NCI-H82 treated with DMSO at 0.1 percent for 48 hours (cell line): ENCODE data around the gene SFR1.
A peak's percentile ranks its signal among the peaks of the same experiment; 100 is the strongest.

Experiments used
- DNase-seq: peaks from one replicate; lab custom pipeline; 2025; ENCODE audit not compliant: unreplicated experiment; lab: John Stamatoyannopoulos, UW

Gene SFR1, protein sequence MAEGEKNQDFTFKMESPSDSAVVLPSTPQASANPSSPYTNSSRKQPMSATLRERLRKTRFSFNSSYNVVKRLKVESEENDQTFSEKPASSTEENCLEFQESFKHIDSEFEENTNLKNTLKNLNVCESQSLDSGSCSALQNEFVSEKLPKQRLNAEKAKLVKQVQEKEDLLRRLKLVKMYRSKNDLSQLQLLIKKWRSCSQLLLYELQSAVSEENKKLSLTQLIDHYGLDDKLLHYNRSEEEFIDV

DNA sequence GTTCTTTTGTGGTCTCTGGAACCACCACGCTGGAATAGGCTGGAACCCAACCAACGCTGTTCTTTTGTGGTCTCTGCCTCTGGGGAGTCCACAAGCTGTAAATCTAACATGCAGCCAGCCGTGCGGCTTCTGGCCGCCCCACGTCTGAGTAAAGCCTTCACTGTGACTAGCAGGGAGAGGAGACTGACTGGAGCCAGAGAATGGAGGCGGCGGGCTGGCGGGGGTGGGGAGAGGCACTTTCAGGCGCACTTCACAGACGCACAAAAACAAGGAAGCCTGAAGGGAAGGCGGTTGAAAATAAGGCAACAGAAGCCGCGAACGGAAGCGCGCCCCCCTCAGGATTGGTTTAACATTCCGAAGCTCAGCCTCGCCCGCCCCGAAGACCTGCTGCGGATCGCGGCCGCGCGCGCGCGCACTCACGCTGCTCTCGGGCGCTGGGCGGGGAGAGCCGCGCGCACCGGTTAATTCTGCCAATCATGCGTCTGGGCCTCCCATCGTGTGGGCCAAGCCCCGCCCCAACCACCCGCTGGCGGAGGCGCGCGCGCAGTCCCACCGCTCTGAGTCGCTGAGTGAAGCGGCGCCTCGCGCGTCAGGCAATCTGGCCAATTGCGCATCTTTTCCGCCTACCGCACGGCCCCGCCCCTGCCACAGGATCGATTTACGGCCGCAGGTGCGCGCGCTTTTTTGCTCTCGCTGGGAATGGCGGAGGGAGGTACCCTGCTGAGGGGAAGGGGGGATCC lies at the start of gene SFR1:
Gene SFR1 (plus strand): TSS at position 687 of the 740 bp plus-strand sequence. CDS start 13 bp downstream, at position 700.
- peak; percentile 92 for DNase-seq

DNA sequence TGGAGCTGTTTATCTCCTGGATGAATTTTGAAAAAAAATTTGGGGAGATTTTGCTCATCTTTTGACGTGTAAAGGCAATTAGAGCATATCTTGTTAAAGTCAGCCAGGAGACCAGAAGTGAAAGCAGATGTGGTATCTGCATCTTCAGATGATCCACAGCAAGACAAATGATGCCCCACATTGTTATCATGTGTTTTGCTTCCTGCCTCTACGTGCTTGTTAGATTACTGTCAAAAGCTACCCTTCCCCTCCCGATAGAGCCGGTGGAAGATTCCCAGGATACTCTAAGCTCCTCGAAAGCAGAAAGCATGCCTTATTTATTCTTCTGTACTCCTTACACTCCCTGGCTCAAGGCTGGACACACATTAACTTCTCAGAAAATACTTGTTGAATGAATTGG lies 49.2 kb upstream of the SFR1 start:
- no peak for DNase-seq

DNA sequence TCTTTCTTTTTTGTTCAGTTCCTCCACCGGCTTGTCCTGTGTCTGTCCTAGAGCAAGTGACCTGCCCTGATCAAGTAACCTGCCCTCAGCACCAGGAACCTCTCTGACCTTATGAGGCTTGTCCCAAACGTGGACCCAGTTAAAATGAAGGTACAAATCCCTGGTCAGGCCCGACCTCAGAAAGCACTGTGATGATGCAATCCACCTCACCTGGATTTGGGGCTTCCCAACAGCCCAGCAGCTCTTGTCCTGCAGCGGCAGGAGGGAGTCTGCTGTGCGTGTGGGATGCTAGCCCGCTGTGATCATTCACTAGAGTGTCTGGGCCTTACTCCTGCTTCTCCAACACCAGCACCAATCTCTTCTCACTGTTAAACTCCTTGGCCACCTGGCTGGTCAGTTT lies 47.5 kb upstream of the SFR1 start:
- no peak for DNase-seq

DNA sequence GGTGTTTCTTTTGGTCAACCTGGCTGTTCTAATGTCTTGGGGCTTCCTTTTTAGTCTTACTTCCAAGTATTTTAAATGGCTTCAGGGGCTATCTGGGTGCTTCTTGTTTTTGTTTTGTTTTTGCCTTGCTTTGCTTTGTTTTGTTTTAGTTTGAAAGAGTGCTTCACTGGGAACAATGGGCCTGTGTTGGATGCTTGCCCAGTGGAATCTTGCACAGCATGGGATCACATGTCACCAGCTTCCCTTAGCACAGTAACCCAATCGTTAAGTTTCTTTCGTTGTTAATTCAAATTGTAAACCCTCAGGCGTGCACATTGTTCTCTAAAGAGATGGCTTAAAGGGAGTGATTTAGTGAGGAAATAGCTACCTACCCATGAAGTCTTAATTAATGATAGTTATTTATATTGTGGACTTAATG lies 45.2 kb upstream of the SFR1 start:
- DNase-seq = no peak

DNA sequence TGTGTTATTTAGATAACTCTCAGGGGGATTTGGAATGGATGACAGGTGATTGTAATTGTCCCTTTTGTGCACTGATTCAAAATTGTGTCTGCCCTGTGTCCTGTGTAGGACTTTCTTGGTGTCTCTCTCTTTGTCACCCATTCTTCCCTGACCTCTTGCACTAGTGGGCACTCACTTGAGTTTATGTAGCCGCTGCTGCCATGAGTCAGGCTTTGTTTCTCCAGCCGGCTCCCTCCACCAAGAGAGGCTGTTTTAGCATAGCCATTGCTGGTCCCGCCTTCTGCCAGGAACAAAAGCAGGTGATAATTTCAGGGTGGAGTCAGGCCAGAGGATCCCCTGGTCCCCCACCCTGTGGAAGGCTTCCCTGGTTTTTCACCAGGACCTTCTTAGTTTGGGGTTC lies 44.7 kb upstream of the SFR1 start:
- DNase-seq = no peak

DNA sequence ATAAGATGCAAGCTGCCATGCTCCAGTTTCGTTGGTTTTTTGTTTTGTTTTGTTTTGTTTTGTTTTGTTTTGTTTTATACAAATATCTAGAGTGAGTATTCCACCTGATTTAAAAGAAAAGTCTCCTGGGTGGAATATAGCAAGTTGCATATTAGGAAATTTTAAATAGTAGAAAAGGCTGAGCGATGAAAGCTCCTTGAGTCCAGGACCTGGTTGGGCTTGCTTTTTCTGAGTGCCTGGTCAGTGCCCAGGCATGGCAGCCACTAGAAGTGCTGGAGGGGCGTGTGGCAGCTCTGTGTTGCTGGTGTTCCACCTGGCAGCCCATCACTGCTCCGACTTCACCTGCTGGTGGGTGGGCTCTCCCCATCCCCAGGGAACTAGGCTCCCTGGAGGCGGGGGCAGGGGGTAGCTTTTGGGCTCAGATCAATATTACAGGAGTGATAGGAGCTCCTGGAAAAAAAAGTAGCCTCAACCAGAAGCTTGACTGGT lies 44.3 kb upstream of the SFR1 start:
- DNase-seq = no peak

DNA sequence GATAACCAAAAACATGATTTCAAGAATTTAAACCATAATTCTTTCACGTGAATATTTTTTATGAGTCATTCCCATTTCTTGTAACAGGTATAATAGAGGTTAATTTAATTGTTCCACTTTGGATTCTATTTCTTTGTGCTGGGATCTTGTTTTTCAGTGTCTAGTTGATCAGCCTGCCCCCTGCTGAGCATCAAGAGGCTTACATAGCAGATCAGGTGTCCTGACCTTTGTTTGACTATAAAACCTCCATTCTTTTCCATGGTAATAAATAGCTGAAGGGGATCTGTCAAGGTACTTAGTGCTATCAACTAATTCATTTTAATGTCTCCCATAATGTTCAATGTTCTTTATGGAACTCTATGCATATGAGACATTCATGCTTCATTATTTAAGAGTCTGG lies 41.2 kb upstream of the SFR1 start:
- no peak for DNase-seq

DNA sequence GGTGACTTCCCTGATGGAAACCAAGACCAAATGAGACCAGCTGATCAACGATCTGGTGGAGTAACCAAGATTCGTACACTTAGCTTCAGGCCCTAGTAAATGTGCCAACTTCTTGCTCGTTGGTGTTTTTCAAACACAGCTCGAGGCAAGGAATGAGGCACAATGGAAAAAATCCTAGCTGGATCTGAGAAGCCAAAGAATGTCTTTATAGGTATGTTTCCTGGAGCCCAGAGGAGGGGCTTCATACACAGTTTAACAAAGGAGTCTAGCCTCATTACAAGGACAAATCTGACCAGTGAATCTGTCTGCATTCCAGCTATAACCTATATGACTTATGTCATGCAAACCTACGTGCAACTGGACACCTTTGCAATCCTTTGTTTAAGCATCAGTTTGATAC lies 40.0 kb upstream of the SFR1 start:
- DNase-seq = no peak

DNA sequence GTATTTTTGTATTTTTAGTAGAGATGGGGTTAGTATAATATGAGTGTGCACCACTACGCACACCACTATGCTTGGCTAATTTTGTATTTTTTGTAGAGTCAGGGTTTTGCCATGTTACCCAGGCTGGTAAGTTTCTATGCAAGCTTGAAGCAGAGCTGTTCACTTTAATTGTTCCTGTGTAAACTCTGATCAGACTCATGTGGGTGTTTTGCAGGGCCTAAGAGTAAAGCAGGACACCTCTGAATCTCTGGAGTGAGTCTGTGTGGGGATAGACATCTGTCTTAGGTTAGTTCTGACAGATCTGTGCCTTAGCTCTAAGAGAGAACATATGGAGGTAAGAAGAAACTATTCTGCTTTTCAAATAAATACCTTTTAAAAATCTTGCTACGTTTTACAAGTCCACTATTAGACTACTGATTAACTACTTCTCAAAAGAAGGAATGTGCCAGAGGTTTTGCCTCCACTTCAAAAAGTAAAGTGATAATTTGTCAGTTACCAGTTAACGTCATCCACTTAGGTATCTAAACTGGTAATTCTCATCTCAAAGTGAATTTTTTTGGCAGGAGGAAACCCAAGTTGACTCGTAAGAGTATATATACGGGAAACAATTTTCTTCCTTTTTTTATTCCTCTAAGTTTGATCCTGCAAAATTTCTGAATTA lies 37.4 kb upstream of the SFR1 start:
- no peak for DNase-seq

DNA sequence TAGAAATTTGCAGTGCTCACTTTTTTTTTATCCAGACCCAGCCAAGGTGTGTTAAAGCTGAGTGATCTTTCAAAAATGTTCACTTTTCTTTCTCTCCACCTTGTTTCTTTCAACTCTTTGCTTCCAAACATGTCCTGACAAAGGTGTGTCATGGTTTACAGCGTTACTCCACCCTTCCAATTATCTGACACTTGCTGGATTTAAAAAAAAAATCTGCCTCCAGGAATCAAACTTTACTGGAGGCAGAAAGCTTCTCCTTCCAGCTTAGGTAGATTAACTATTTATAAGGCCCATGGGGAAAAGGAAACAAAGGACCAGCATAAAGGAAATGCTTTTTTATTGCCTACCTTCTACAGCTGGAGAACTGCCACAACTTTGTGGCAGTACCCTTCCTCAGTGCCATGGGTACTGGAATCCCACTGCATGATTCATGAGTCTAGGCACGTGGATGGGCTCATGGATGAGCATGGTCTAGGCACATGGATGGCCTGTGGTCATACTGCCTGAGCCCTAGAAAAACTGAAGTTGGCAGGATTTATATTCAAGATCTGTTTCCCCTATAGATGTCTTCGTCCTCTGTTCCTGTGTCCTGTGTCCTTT lies 36.1 kb upstream of the SFR1 start, which contains the start of gene COL17A1:
Gene COL17A1 (minus strand): TSS at position 80 of the 600 bp plus-strand sequence. CDS start 5,207 bp downstream, outside the sequence.
- no peak for DNase-seq

DNA sequence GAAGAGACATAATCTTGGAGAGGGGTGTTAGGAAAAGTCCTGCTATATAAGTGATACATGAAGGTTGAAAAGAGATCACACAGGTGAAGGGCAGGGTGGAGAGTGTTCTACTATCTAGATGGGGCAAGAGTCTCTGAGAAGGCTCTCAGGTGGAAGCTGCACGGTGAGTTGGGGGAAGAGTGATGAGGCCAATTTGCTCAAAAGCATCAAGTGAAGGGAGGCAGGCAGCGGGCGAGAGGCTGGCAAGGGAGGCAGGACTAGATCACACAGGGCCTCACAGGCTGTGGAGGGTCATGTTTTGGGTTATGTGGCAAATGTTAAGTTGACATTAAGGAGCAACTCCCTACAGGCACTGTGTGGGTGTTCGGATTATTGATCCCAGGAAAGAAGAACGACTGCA lies 33.7 kb upstream of the SFR1 start:
- DNase-seq = no peak

DNA sequence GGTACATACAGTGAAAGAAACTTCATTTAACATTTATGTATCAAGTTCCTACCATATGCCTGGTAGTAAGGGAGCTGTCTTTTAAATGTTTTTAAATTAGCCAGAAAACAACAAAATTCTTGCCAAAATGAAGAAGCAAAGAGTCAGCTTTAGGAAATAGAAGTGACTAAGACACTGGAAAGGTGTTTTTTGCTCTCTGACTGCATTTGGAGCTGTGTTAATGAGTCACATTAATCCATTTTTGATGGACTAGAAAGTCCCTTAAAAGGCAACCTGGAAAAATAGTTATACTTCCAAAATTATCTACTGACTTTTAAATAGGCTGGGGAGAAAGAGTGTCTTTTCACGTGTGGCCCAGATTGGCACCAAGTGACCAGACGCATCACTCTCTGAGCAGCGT lies 32.4 kb upstream of the SFR1 start:
- DNase-seq = no peak

DNA sequence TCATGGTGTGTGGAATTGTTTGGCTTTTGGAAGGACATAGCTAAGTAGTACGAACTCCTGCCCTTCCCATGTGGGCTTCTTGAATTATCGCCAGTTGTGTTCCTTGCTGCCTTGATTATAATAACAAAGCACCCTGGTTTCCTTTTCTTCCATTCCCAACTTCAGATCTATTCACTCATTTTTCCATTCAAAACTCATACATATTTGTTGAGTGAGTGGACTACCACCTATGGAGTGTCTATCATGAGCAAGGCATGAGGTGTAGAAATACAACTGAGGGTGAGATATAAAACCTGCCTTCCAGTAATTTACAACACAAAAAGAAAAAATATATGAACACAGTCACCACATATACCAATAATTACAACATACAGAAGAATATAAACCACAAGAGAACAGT lies 31.4 kb upstream of the SFR1 start:
- DNase-seq = no peak

DNA sequence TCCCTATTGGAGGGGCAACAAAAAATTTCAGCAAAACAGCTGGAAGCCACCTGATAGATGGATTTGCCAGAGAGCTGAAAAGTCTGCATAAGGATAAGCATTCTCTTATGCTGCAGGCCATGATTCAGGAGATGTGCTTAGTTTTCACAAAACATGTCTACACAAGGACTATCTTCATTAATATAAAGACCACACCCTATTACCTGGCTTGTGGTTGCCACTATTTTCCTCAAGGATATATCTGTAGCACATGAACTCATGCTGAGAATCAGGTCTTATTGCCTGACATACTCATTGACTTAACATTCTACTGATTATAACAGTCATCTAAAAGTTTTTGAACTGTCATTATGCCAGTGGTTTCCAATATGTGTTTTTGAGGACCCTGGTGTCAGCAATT lies 29.2 kb upstream of the SFR1 start:
- DNase-seq = no peak

DNA sequence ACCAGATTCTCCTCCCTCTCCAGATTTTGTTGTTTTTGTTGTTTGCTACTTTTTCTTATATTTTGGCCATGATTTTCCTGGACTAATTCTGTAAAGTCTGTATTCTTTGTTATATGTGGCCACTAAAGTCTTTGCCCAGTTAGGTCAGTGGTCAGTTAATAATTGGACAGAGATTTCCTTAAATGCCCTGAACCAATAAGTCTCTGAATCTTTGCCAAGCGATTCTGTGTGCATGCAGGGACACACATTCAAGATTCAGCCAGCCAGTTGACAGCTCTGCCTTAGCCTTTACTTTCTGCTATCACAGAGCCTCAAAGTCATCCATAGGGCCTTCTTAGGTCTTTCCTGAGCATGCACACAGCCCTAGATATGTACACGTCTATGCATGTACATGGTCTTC lies 25.3 kb upstream of the SFR1 start:
- DNase-seq = no peak

DNA sequence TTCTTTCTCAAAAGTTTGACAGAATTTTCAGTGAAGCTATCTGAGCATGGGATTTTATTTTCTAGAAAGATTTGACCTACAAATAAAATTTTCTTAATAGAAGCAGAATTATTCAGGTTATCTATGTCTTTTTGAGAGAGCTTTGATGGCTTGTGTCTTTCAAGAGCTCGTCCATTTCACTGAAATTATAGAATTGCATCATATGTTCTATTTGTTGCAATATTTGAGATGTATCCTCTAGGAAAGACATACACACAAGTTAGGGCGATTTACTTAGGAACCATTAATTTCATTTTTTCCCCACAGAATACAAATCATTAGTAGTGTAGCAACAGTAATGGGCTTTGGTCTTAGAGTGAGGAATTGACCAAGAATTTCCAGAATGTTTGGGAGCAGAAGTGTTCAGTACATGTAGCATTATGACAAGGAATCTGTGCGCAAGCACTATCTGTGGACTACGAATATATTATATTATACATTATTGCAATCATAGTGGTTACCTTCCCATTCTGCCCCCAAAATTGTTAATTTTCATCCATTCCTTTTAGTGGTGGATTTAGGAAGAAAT lies 23.5 kb upstream of the SFR1 start:
- DNase-seq = no peak

DNA sequence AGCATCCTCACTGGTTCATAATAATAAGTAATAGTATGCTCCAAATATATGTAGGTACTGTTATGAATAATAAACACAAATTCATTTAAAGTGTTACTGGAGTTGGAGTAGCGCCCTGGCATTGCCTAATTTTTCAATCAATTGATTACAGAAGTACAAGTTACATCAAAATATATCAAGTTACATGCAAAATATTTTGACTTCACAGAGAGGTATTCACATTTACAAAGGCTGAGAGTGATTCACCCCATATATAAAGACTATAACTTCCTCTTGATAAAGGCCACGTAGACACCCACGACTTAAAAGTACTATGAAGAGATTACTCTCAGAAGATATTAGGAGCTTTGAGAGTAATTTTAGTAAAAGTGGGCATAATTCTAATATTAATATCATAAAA lies 22.7 kb upstream of the SFR1 start:
- DNase-seq = no peak

DNA sequence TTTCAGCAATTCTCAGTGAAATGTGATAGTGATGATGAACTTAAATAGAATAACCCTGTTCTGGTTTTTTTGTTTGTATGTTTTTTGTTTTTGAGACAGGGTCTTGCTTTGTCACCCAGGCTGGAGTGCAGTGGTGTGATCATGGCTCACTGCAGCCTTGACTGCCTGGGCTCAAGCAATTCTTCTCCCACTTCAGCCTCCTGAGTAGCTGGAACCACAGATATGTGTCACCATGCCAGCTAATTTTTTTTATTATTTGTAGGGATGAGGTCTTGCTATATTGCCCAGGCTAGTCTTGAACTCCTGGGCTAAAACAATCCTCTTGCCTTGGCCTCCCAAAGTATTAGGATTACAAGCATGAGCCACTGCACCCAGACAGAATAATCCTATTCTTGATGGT lies 22.0 kb upstream of the SFR1 start:
- no peak for DNase-seq

DNA sequence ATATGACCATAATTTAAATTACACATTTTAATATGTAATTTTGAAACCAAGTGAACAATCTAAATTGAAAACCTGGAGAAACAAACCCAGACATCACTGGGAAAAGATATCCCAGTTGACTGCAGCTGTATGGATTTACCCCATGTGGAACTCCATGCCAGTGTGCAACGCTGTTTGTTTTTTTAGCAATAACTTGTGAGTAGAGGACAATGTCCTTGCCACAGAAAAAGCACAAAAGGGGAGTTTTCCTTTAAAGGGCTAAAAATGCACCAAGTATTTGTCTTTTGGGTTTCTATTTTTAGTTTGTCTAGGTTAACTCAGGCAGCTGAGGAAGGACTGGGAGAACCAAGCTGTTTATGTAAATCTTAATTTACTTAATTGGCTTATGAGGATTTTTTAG lies 21.2 kb upstream of the SFR1 start:
- peak; percentile 21 for DNase-seq

DNA sequence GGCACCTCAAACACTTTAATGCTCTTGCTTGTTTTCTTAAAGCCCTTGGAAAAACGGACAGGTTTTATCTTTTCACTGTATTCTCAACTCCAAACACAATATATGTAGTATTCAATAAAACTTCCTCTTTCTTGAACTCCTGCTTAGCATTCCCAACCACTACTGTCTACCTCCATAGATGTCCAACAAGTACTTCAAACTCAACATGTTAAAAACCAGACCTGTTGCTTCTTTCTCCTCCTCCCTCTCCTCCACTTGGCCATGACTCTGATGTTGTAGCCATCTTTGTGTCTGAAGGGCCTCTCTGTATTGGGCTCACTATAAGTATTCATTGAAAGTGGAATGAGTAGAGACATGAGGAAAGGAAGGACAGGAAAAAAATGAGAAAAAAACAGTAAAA lies 20.1 kb upstream of the SFR1 start:
- no peak for DNase-seq

DNA sequence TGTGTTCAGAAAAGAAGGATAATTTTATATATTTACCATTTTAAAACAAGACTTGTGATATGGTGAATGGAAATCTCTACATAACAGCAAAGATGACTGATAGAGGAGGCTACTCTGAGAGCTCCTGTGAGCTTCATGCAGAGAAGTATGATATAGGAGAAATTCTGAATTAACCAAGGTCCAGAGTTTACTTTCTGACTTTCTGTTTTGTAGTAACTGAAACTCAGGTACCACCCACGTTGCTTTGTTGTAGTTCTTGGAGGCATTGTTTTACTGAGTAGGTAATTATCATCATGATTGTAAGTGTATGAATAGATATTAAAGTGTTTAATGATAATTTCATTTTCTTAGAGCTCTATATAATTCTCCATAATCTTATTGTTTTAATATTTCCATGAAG lies 18.0 kb upstream of the SFR1 start:
- DNase-seq = no peak
